HEK293T (cell line): ENCODE results near the gene NUDT16L1.

Experiments
- CTCF ChIA-PET: fragments of 350-600 bp; formaldehyde crosslinking; extraction: SDS; loops from one replicate; lab custom pipeline; 2021; ENCODE audit warnings: antibody characterized with exemption, inconsistent platforms; lab: Yijun Ruan, JAX
- POLR2A ChIA-PET: fragments of 350-600 bp; formaldehyde crosslinking; extraction: SDS; loops from one replicate; lab custom pipeline; 2020; ENCODE audit warnings: antibody characterized with exemption, inconsistent platforms; lab: Yijun Ruan, JAX
- DNase-seq: peaks from one replicate; pipeline ENCODE4 v3.0.0; 2012; ENCODE audit warnings: mixed read lengths; ENCODE audit errors: extremely low spot score
- ARNT ChIP-seq: fragments of 450-650 bp; IDR thresholded peaks from 2 replicates; pipeline ENCODE4 v1.6.1; 2017; ENCODE audit warnings: mild to moderate bottlenecking
- BHLHE40 ChIP-seq: fragments of 450-650 bp; IDR thresholded peaks from 2 replicates; pipeline ENCODE4 v1.6.1; 2016; ENCODE audit warnings: mild to moderate bottlenecking, moderate library complexity, borderline replicate concordance
- CTBP1 ChIP-seq: fragments of 450-650 bp; IDR thresholded peaks from 2 replicates; pipeline ENCODE4 v1.6.1; 2016; ENCODE audit warnings: borderline replicate concordance
- ELF4 ChIP-seq: fragments of 450-650 bp; IDR thresholded peaks from 2 replicates; pipeline ENCODE4 v1.6.1; 2017; ENCODE audit warnings: antibody characterized with exemption
- FOXA1 ChIP-seq: fragments of 450-650 bp; IDR thresholded peaks from 2 replicates; pipeline ENCODE4 v1.6.1; 2016; ENCODE audit warnings: mild to moderate bottlenecking
- FOXK2 ChIP-seq: fragments of 450-650 bp; IDR thresholded peaks from 2 replicates; pipeline ENCODE4 v1.6.1; 2016; ENCODE audit warnings: mild to moderate bottlenecking
- FOXM1 ChIP-seq: fragments of 450-650 bp; IDR thresholded peaks from 2 replicates; pipeline ENCODE4 v1.6.1; 2017; ENCODE audit warnings: mild to moderate bottlenecking, borderline replicate concordance
- HDGF ChIP-seq: fragments of 450-650 bp; IDR thresholded peaks from 2 replicates; pipeline ENCODE4 v1.6.1; 2017; ENCODE audit warnings: antibody characterized with exemption, borderline replicate concordance
- L3MBTL2 ChIP-seq: fragments of 450-650 bp; conservative IDR thresholded peaks from 2 replicates; pipeline ENCODE4 v1.6.1; 2016; ENCODE audit warnings: mild to moderate bottlenecking
- LEF1 ChIP-seq: fragments of 450-650 bp; IDR thresholded peaks from 2 replicates; pipeline ENCODE4 v1.6.1; 2017; ENCODE audit warnings: mild to moderate bottlenecking, borderline replicate concordance
- NFRKB ChIP-seq: fragments of 450-650 bp; IDR thresholded peaks from 2 replicates; pipeline ENCODE4 v1.6.1; 2016; ENCODE audit warnings: mild to moderate bottlenecking, moderate library complexity
- PKNOX1 ChIP-seq: fragments of 450-650 bp; IDR thresholded peaks from 2 replicates; pipeline ENCODE4 v1.6.1; 2016
- SP1 ChIP-seq: fragments of 450-650 bp; IDR thresholded peaks from 2 replicates; pipeline ENCODE4 v1.6.1; 2017
- SUZ12 ChIP-seq: fragments of 450-650 bp; IDR thresholded peaks from 2 replicates; pipeline ENCODE4 v1.6.1; 2016; ENCODE audit warnings: mild to moderate bottlenecking
- TARDBP ChIP-seq: fragments of 450-650 bp; IDR thresholded peaks from 2 replicates; pipeline ENCODE4 v1.6.1; 2016
- ZNF384 ChIP-seq: fragments of 450-650 bp; IDR thresholded peaks from 2 replicates; pipeline ENCODE4 v1.6.1; 2016

NUDT16L1 gene

DNA sequence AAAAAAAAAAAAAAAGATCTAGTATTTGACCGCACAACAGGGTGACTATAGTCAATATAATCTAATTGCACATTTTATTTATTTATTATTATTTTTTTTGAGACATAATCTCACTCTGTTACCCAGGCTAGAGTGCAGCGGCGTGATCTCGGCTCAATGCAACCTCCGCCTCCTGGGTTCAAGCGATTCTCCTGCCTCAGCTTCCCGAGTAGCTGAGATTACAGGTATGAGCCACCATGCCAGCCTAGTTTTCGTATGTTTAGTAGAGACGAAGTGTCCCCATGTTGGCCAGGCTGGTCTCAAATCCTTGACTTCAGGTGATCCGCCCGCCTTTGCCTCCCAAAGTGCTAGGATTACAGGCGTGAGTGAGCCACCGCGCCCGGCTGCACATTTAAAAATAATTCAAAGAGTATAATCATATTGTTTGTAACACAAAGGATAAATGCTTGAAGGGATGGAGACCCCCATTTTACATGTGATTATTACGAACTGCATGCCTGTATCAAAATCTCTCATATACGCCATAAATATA, 39.9 kb downstream of the NUDT16L1 start:
- TF ChIP-seq HDGF, result no peak
- TF ChIP-seq FOXM1, result no peak
- no peak for TF ChIP-seq FOXK2
- TF ChIP-seq SP1, result no peak
- no peak for TF ChIP-seq L3MBTL2
- no peak for TF ChIP-seq ARNT
- no peak for TF ChIP-seq LEF1
- TF ChIP-seq ELF4, result no peak
- TF ChIP-seq CTBP1, result no peak
- TF ChIP-seq NFRKB, result no peak
- no peak for TF ChIP-seq TARDBP
- TF ChIP-seq BHLHE40, result no peak
- TF ChIP-seq ZNF384, result no peak
- POLR2A ChIA-PET, result interaction anchor here (1.3 to 3.3 kb wide), 6 partner anchors 8 to 215 kb away, joined by 3 to 19 read pairs (median 14); partner anchors contain the start of gene ROGDI
- CTCF ChIA-PET, result no interaction called here
- DNase-seq, result no peak

DNA sequence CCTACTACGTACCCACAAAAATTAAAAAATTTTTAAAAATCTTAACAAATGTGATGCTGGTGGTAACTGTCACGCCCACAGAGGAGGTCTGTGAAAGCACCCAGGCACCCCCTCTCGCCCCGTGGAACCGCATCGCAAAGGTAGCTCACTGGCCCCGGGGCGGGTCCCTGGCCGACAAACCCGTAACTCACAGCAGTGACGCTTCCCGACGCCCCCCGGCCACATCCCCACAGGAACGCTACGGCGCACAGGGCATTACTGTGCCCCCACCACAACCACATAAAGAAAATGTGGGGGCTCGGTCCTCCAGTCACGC, 40.3 kb downstream of the NUDT16L1 start:
- ChIA-PET POLR2A (interaction anchor here (1.3 to 3.3 kb wide), 10 partner anchors 9 to 214 kb away, joined by 3 to 19 read pairs (median 7); partner anchors contain the start of gene ROGDI), CTCF (no interaction called here)
- DNase-seq, result no peak
- TF ChIP-seq FOXA1, result no peak
- no peak for TF ChIP-seq LEF1
- TF ChIP-seq NFRKB, result no peak
- TF ChIP-seq CTBP1, result no peak
- no peak for TF ChIP-seq TARDBP
- no peak for TF ChIP-seq PKNOX1
- no peak for TF ChIP-seq HDGF

- no peak for TF ChIP-seq ELF4
- TF ChIP-seq LEF1, result no peak
- no peak for TF ChIP-seq NFRKB
- peak; percentile 41; the same call in 1 of the 2 replicates for TF ChIP-seq FOXM1
- peak; percentile 97 for TF ChIP-seq PKNOX1
- TF ChIP-seq FOXA1, result no peak
- no peak for TF ChIP-seq ZNF384
- TF ChIP-seq BHLHE40, result no peak
- no peak for TF ChIP-seq ARNT
- TF ChIP-seq L3MBTL2, result no peak
- TF ChIP-seq CTBP1, result no peak
- no peak for TF ChIP-seq SUZ12
- TF ChIP-seq FOXK2, result no peak
- TF ChIP-seq TARDBP, result no peak
- TF ChIP-seq HDGF, result peak; percentile 77; the same call in 1 of the 2 replicates
- no peak for TF ChIP-seq SP1
- ChIA-PET POLR2A (interaction anchor here (0.7 to 3.3 kb wide), 14 partner anchors 9 to 224 kb away, joined by 3 to 19 read pairs (median 5); partner anchors contain the start of genes ROGDI, SEC14L5 and ZNF500), CTCF (no interaction called here)
- peak; percentile 92 for DNase-seq
Measured at GRCh38 chr16:4734063-4734729, 40.8 kb downstream of the NUDT16L1 start, which contains the start of the genes ANKS3 and DNAAF8. TSS of gene ANKS3 (minus strand) at chr16:4734271. CDS start at chr16:4730149, 4,122 bp downstream. TSS of gene DNAAF8 (plus strand) at chr16:4734537. CDS start at chr16:4736515, 1,978 bp downstream.

- DNase-seq, result peak; percentile 90
- ChIA-PET POLR2A (interaction anchor here (0.7 to 3.3 kb wide), 13 partner anchors 10 to 223 kb away, joined by 3 to 19 read pairs (median 6); partner anchors contain the start of genes ROGDI, SEC14L5 and ZNF500), CTCF (interaction anchor here (0.7 to 1.0 kb wide), 2 partner anchors 15 to 91 kb away, joined by 3 read pairs; no protein-coding TSS in a partner anchor)
- TF ChIP-seq TARDBP, result no peak
- no peak for TF ChIP-seq HDGF
- TF ChIP-seq LEF1, result no peak
- TF ChIP-seq NFRKB, result no peak
- TF ChIP-seq ELF4, result no peak
- no peak for TF ChIP-seq ZNF384
- no peak for TF ChIP-seq FOXK2
- no peak for TF ChIP-seq SUZ12
- no peak for TF ChIP-seq PKNOX1
- no peak for TF ChIP-seq FOXM1
- TF ChIP-seq L3MBTL2, result no peak
- TF ChIP-seq FOXA1, result no peak
- TF ChIP-seq CTBP1, result no peak
- no peak for TF ChIP-seq BHLHE40
- TF ChIP-seq SP1, result no peak
- no peak for TF ChIP-seq ARNT
Measured at GRCh38 chr16:4734730-4735535, 41.6 kb downstream of the NUDT16L1 start.

- CTCF ChIA-PET, result no interaction called here
- POLR2A ChIA-PET, result no interaction called here
Measured at GRCh38 chr16:4736546-4736945, 43.2 kb downstream of the NUDT16L1 start.

More at GRCh38 chr16:4736546-4736945, 43.2 kb downstream of the NUDT16L1 start:
- no peak for TF ChIP-seq PKNOX1
- TF ChIP-seq LEF1, result no peak
- no peak for TF ChIP-seq L3MBTL2
- no peak for TF ChIP-seq HDGF
- no peak for DNase-seq
